WI38 (cell line): ENCODE measurements around the gene AFAP1L2.

Experiments used
- H3K4me3 ChIP-seq: 2 replicates; pipeline ENCODE4 v1.5.1; 2011; ENCODE audit warnings: low read depth, mild to moderate bottlenecking, control low read depth, low read length
- TF ChIP-seq, protein P1 (sequence below): IDR thresholded peaks from 2 replicates; pipeline ENCODE4 v1.5.1; 2012; ENCODE audit warnings: low read depth, mild to moderate bottlenecking, control low read depth, low read length

The AFAP1L2 gene

DNA sequence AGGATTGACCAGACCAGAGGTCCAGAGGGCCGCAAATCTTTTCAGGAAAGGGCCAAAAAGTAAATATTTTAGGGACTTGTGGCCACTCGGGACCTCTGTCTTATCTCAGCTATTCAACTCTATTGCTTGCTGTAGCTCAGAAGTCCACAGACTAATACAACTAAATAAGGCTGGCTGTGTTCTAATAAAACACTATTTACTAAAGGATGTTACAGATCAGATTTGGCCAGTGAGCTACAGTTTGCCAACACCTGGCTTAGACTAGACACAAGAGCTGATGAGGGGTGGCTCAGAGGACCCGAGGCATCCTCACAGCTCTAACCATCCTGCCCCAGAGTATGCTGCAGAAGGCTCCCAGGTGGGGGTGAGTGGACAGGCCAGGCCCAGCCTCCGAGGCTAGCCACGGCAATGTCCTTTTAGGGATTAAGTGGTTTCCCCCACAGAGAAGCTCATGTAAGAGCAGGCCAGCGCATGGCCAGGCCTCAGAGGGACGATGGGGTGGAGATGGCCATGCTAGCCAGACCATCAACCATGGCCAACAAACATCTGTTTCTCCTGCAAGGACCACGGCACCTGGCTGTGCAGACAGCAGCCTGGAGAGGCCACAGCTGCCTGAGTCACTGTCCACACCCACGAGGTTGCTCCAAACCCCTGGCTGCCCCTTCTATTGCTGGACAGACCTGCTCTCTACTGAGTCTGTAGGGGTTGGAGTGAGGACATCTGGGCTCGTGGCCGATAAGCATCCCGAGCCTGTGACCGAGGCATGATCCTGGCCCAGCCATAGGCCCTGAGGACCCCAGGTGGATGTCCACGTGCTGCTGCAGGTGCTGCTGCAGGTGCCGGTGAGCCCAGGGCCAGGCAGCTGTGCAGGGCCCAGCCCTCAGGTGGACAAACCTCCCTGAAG is 76.5 kb downstream of the AFAP1L2 start:
- no peak overlapping the region for H3K4me3 ChIP-seq
- TF ChIP-seq, protein P1, sequence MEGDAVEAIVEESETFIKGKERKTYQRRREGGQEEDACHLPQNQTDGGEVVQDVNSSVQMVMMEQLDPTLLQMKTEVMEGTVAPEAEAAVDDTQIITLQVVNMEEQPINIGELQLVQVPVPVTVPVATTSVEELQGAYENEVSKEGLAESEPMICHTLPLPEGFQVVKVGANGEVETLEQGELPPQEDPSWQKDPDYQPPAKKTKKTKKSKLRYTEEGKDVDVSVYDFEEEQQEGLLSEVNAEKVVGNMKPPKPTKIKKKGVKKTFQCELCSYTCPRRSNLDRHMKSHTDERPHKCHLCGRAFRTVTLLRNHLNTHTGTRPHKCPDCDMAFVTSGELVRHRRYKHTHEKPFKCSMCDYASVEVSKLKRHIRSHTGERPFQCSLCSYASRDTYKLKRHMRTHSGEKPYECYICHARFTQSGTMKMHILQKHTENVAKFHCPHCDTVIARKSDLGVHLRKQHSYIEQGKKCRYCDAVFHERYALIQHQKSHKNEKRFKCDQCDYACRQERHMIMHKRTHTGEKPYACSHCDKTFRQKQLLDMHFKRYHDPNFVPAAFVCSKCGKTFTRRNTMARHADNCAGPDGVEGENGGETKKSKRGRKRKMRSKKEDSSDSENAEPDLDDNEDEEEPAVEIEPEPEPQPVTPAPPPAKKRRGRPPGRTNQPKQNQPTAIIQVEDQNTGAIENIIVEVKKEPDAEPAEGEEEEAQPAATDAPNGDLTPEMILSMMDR = no peak

DNA sequence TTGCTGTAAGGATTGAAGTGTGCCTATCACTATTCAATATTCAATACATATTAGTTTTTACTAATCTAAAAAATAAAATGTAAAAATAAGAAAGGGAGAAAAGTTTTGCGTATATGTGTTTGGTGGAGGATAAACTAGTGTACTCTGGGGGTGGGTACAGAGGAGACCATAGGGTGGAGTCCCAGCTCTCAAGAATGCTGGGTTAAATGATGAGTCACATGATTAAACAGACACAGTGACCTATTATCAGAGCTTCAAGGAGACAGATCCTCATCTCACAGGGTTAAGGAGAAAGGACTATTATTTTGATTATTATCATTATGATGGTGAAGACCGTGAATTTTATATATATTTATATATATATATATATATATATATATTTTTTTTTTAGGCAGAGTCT is 77.5 kb downstream of the AFAP1L2 start:
- H3K4me3 ChIP-seq = no peak overlapping the region
- TF ChIP-seq, protein P1 = no peak

DNA sequence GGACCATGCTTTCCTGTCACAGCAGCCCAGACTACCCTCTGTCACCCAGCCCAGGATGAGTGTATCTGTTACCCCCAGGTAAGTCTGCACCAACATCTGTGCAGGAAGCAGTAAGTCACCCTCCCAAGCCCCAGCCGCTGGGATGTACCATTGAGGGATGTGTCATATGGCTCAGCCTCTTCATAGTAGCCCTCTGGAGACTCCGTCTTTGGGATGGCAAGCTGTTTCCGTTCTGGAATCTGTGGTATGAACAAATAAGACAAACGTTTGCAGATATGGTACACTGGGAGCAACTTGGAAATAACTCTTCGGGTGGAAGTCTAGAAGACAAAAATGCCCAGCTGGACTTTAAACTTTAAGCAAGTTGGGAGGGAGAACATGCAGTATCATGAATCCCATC is 81.3 kb downstream of the AFAP1L2 start:
- TF ChIP-seq, protein P1 = no peak

DNA sequence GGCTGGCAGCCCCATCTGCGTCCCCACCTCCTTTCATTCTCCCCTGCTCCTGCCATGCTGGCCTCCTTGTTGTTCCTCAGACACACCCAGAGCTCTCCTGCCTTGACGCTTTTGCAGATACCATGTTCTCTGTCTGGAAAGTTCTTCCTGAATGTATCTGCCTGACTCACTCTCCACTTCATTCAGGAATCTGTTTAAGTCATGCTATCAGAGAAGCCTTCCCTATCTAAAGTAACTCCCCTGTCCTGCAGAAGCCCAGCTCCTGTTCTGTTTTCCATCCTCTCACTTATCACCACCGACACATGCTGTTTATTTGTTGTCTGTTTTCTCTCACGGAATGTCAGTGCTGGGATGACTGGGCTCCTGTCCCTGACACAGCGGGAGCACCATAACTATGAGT is 82.0 kb downstream of the AFAP1L2 start:
- H3K4me3 ChIP-seq = no peak overlapping the region
- TF ChIP-seq, protein P1 = no peak

More for the DNA sequence above, 81.3 kb downstream of the AFAP1L2 start:
- H3K4me3 ChIP-seq = no peak overlapping the region

DNA sequence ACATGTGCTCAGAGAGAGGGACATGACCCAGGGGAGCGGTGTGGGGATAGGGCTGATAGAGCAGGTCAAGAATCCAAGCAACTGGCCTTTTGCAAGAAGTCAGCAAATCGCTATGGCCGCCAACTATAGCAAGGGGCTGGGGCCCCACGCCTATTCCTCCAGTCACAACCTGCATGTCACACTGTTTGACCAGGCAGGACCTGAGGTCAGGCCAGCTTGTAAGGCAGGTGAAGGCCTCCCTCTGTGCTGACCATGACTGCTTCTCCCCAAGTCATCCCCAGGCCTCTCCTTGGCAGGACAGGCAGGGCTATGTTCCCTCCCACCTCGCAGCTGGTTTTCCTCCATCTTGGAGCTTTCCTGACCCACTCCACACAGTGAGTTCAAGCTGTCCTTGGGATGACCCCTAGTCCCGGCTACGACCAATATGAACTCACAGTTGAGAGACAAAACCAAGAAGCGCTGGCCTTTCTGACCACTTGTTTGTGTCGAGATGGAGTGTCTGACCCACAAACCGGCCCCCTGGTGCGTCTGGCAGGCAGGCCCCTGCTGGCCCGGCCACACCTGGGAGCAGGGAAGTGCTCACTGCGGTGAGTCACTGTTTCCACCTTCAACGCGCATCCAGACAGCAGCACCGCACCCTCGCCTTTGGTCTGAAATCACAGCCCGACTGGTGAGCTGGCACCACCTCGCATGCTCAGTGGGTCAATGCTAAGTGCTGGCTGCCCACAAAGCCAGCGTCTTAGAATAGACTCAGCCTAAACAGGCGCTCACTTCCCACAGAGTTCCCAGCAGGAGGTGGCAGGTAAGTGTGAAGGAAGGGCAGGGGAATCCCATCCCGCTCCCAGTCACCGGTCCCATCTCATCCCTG is 83.8 kb downstream of the AFAP1L2 start:
- TF ChIP-seq, protein P1 = no peak
- no peak overlapping the region for H3K4me3 ChIP-seq

DNA sequence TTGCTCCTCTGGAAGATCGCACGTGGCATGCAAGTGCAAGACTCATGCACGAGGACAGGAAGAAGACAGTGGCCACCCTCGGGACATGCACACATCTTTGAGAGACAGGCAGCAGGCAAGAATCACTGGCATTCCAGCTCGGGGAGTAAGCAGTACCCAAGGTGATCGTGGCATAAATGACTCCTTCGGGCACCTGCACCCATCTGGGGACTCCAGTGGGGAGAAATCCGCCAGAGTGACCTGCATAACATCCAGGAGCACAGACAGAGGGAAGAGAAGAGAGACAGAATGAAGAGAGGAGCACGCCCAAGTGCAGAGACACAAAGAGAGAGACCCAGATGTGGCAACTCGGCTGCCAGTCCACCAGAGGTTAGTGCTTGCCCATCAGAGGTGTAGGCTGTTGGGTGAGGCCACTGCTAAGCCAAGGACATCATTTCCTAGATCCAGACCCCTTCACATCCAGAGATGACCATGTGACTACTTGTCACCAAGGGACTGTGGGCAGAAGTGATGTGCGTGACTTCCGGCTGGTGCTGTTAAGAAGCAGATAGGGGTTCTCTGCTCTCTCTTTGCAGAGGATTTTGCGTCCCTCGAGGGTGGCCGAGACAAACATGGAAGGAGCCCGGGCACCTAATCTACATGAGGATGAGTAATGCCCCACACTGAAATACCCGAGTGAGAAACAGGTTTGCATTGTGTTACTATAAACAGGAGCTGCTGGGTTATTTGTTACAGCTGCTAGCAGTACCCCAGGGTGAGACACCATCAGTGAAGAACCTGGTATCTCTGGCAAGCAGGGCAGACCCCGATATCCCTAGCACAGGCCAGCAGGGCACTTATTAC is 84.7 kb downstream of the AFAP1L2 start:
- TF ChIP-seq, protein P1 = no peak
- no peak overlapping the region for H3K4me3 ChIP-seq
